ENCODE results near the gene R3HDM4.

- TF ChIP-seq, protein P1, sequence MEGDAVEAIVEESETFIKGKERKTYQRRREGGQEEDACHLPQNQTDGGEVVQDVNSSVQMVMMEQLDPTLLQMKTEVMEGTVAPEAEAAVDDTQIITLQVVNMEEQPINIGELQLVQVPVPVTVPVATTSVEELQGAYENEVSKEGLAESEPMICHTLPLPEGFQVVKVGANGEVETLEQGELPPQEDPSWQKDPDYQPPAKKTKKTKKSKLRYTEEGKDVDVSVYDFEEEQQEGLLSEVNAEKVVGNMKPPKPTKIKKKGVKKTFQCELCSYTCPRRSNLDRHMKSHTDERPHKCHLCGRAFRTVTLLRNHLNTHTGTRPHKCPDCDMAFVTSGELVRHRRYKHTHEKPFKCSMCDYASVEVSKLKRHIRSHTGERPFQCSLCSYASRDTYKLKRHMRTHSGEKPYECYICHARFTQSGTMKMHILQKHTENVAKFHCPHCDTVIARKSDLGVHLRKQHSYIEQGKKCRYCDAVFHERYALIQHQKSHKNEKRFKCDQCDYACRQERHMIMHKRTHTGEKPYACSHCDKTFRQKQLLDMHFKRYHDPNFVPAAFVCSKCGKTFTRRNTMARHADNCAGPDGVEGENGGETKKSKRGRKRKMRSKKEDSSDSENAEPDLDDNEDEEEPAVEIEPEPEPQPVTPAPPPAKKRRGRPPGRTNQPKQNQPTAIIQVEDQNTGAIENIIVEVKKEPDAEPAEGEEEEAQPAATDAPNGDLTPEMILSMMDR (IDR thresholded peaks at IDR 0.05), result no peak
- no peak for TF ChIP-seq POLR2A (IDR thresholded peaks at IDR 0.05)
Observed at GRCh38 chr19:870963-871401, 42.0 kb downstream of the R3HDM4 start.
